ENCODE results near the gene BMPER.

Gene BMPER

DNA sequence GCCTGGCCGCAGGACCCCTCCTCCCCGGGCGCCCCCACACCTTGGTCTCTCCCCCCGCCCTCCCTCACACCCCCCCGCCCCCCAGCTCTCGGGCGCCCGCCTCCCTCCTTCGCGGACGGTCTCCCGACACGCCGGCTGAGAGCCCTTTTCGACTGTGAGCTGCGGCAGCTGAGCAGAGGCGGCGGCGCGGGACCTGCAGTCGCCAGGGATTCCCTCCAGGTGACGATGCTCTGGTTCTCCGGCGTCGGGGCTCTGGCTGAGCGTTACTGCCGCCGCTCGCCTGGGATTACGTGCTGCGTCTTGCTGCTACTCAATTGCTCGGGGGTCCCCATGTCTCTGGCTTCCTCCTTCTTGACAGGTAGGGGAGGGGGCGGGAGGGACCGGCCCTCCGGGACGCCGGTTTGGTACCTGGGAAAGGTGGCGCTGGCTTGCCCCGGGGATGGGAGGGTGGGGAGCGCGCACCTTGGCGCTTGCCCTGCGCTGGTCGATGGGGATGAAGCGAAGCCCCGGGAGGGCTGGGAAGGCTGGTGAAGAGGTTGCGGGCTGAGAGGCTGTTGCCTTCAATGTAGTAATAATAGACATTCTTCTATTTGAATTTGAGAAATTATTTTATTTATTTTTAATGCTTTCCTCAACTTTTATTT is at the start of gene BMPER:
TSS of gene BMPER (plus strand) at position 151 of the 644 bp plus-strand sequence. CDS start at position 226, 75 bp downstream.
- no peak for DNase-seq

- no peak for DNase-seq
Measured at GRCh38 chr7:33861947-33862346, 43.4 kb upstream of the BMPER start.

- no peak for DNase-seq
Measured at GRCh38 chr7:33862946-33863814, 42.2 kb upstream of the BMPER start.

- DNase-seq, result no peak
Measured at GRCh38 chr7:33868166-33868565, 37.2 kb upstream of the BMPER start.

- DNase-seq, result no peak
Measured at GRCh38 chr7:33869176-33869575, 36.2 kb upstream of the BMPER start.

- DNase-seq, result no peak
Measured at GRCh38 chr7:33870120-33870519, 35.2 kb upstream of the BMPER start.

GRCh38 chr7:33872870-33873269 is 32.5 kb upstream of the BMPER start:
- DNase-seq, result no peak

DNA sequence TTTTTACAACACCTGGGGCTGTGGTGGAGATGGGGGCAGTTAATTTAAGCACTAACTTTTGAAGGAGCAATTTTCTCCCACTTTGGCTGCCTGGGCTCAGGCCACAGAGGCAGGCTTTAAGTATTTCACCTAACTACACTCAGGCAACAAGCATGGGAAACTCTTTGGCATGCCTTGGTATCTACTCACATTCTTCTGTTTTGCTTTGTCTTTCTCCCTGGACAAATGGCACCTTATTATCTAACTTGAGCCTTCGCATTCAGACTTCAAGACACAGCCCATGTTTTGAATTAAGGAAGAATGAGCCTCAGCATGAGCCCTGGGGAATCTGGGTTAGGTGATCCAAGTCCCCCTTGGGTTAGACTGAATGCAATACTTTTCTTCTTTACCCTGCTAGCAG is 31.8 kb upstream of the BMPER start:
- no peak for DNase-seq

DNA sequence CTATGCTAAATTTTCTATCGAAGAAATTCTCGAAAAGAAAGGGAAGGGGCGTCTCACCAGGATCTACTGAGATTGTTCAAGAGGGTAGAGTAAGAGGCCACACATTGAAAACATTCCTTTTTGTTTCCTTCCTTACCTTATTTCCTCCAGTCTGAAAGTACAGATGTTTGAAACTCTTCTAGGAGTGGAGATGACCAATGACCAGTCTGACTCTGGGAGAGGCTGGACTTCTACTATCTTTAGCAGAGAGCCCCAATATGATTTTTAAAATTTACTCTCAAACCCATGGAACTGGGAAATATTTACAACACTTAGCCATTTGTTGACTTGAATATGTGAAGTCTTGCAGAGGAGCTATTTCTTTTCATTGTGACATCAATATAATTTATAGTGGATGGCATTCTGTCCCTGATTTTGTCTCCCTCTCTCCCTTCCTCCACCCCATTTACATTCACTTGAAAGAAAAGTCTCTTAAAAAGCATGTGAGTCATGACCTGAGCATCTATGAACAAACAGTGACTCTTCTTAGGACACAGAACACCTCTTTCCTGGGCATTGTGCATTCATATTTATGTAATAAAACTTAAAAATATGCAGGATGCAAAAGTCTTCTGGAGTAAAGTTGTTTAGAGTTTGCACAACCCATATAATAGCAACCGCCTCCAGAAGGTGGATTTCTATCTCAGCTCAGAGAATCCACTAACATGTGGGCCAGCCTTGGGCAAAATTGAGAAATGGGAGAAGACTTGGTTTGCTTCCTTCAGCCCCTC is 31.2 kb upstream of the BMPER start:
- no peak for DNase-seq

- DNase-seq, result no peak
Measured at GRCh38 chr7:33874943-33875342, 30.4 kb upstream of the BMPER start.

GRCh38 chr7:33876596-33877274 is 28.6 kb upstream of the BMPER start:
- DNase-seq, result no peak

- no peak for DNase-seq
Measured at GRCh38 chr7:33880787-33881186, 24.6 kb upstream of the BMPER start.

DNA sequence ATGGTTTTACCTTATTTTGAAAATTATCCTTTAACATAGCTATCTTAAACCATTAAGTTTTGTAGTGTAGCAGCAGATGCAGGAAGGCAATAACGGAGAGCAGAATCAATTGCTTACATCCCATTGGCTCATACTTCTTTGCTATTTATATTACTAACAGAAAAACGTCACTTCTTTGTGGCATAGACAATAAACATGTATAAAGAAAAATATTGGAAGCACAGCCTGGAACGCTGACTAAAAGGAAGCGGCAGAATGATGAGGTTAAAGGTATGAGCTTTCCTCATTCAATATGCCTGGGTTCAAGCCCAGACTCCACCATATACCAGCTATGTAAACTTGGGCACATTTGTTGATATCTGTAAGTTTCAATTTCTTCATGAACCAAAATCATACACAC is 24.0 kb upstream of the BMPER start:
- DNase-seq, result no peak

- no peak for DNase-seq
Measured at GRCh38 chr7:33882040-33882837, 23.1 kb upstream of the BMPER start.

DNA sequence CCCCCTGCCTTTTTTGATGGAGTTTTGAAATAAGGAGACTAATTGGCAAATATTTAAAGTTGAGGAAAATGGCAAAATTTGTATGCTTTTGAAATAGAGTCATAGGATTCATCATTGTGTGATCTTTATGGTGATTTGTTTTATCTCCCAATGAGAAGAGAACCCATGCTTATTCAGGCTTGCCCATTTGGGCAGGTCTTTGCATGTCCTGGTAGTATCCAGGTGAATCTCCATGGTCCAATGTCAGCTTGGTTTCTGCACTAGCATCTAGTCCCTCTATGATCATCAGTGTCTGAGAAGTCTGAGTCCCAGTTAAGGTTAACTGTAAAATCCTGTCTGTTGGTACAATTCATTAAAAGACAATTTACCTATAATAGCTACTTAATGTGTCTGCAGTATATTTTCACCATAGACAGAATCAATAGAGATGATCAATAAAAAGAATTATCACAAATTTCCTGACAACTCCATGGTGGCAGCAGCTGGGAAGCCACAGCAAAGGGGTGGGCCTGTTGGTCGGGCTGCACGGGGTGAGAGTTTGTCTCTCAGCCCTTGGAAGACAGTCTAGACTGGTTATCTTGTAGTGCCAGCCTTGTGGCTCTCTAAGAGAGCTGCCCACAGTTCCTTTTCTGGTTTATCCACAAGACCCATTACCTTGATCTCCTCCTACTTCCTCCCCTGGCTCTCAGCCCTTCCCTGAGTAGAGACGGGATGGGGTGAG is 22.2 kb upstream of the BMPER start:
- DNase-seq, result no peak

- no peak for DNase-seq
Measured at GRCh38 chr7:33883671-33883965, 21.7 kb upstream of the BMPER start.

GRCh38 chr7:33885290-33886148 is 19.8 kb upstream of the BMPER start:
- DNase-seq, result no peak

DNA sequence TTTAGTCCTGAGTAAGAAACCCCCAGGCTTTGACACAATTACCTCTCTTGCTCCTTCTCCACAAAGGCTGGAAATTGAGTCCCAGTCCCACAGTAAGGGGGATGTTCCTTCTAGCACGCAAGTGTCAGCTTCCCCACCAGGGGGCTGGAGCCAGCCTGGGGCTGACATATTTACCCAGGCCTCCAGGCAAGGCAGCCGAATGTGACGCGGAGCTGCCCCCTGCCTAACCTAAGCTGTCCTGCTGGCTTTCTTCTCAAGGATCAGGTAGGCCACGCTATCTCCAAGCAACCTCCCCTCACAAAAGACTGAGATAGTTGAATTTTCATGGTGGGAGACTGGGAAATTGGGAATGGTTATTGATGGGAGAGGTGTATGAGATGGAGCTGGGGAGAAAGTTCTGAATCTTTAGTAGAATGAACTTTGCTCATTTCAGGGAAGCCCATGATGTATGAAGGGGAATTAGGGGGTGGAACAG is 19.2 kb upstream of the BMPER start:
- peak in 1 of 3 donors; percentile 2 for DNase-seq

- no peak for DNase-seq
Measured at GRCh38 chr7:33887266-33887975, 17.9 kb upstream of the BMPER start.

DNA sequence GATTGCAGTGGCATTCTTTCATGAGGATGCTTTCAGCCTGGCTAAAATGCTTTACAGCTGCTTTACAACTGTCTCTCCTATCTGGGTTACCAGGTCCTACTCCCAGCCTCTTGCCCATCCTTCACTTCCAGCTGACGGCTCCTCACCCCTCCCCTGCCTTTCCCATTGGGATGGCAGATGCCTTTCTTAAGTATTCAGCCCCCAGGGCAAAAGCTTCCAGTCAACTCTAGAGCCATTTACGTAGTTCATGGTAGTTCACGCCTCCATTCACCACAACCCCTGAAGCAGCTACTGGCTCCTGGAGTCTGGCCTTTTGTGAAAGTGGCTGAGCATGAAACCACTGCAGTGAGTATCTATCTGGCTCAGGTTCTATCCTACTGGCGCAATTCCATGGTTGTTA is 17.2 kb upstream of the BMPER start:
- no peak for DNase-seq
